B cell (primary cell): Measurements from ENCODE around the gene UGDH. TPM values are rescaled to one million over a fixed set of nuclear protein-coding genes. Genes with fewer than 3 reads are reported as not detected.
"Not testable (repeated sequence)": the region's sequence is repeated elsewhere in the genome, so short reads cannot be mapped to it uniquely, and the experiment has no call there.

Experiments used
- ATAC-seq: fragments of 200-7000 bp; cut with Tn5 transposase; one replicate; pipeline ENCODE4 v1.10.0; 2021; ENCODE audit warnings: low read depth, mild to moderate bottlenecking, moderate number of reproducible peaks, moderate library complexity
- CTCF ChIA-PET: fragments of 350-600 bp; sonication (Branson Sonifier 250); formaldehyde crosslinking; loops from one replicate; lab custom pipeline; 2021; ENCODE audit warnings: antibody characterized with exemption, inconsistent platforms; lab: Charles Lee
- POLR2A ChIA-PET: fragments of 350-600 bp; sonication (Branson Sonifier 250); formaldehyde crosslinking; loops from one replicate; lab custom pipeline; 2021; ENCODE audit warnings: antibody characterized with exemption; lab: Charles Lee
- DNase-seq: peaks from one replicate; pipeline ENCODE4 v3.0.0; 2013
- H2AFZ ChIP-seq: 2 replicates; pipeline ENCODE4 v1.6.1; 2012; ENCODE audit warnings: mild to moderate bottlenecking, low read depth, low read length; ENCODE audit not compliant: insufficient read depth, poor library complexity, severe bottlenecking
- H3K27ac ChIP-seq, 2 donors: 1 replicate in 1 of 2; 2 replicates in 1 of 2; pipeline ENCODE4 v1.5.1; 2012 to 2013; ENCODE audit warnings: low read length in 2 of 2, mild to moderate bottlenecking in 2 of 2, moderate library complexity in 1 of 2
- H3K27me3 ChIP-seq, 4 experiments: fragments of 200-600 bp in 1 of 4; sonication (generic) in 1 of 4; replicated peaks in 1 of 4; 1 replicate in 2 of 4; 2 replicates in 2 of 4; pipeline versions ENCODE4 v1.6.1 to v1.7.0; 2013 to 2016; ENCODE audit warnings: low read length in 3 of 4, mild to moderate bottlenecking in 2 of 4, mixed read lengths in 1 of 4, moderate library complexity in 1 of 4; ENCODE audit not compliant: insufficient read depth in 4 of 4, control insufficient read depth in 3 of 4; ENCODE audit errors: control extremely low read depth in 1 of 4
- H3K36me3 ChIP-seq, 2 experiments: replicated peaks in 1 of 2; 1 replicate in 1 of 2; 2 replicates in 1 of 2; pipeline versions ENCODE4 v1.6.1 to v1.7.1; 2013; ENCODE audit warnings: low read length in 1 of 2; ENCODE audit not compliant: insufficient read depth in 2 of 2, control insufficient read depth in 1 of 2; ENCODE audit errors: control extremely low read depth in 1 of 2, extremely low read depth in 1 of 2
- H3K4me1 ChIP-seq, 2 donors: fragments of 200-600 bp in 1 of 2; sonication (generic) in 1 of 2; 1 replicate in 1 of 2; 2 replicates in 1 of 2; pipeline versions ENCODE4 v1.5.1 to v1.6.1; 2013 to 2017; ENCODE audit warnings: low read length in 2 of 2; ENCODE audit not compliant: control insufficient read depth in 2 of 2, insufficient read depth in 2 of 2
- H3K4me2 ChIP-seq: replicated peaks from 2 replicates; pipeline ENCODE3; 2012; ENCODE audit warnings: mild to moderate bottlenecking, low read depth, low read length; ENCODE audit not compliant: poor library complexity, severe bottlenecking
- H3K4me3 ChIP-seq, 5 experiments: fragments of 200-600 bp in 1 of 5; sonication (generic) in 1 of 5; 1 replicate in 3 of 5; 2 replicates in 2 of 5; pipeline versions ENCODE4 v1.5.1 to v1.7.0; 2011 to 2016; ENCODE audit warnings: low read length in 4 of 5, mild to moderate bottlenecking in 4 of 5, low read depth in 2 of 5, control low read depth in 1 of 5, moderate library complexity in 1 of 5; ENCODE audit not compliant: insufficient read depth in 1 of 5; ENCODE audit errors: control extremely low read depth in 1 of 5, extremely low read depth in 1 of 5
- H3K79me2 ChIP-seq: fragments of 200-600 bp; sonication (generic); one replicate; pipeline ENCODE4 v1.6.0; 2016; ENCODE audit warnings: low read length; ENCODE audit not compliant: control insufficient read depth, insufficient read depth
- H3K9ac ChIP-seq: fragments of 200-600 bp; sonication (generic); 2 replicates; pipeline ENCODE4 v1.6.1; 2017; ENCODE audit warnings: mild to moderate bottlenecking, low read length, moderate library complexity
- H3K9me3 ChIP-seq, 3 donors: one replicate each; pipeline versions ENCODE4 v1.6.1 to v1.7.1; 2013; ENCODE audit warnings: low read length in 2 of 3; ENCODE audit not compliant: control insufficient read depth in 2 of 3, insufficient read depth in 1 of 3; ENCODE audit errors: control extremely low read depth in 1 of 3
- H4K20me1 ChIP-seq: 2 replicates; pipeline ENCODE4 v1.6.0; 2012; ENCODE audit warnings: mild to moderate bottlenecking, low read length; ENCODE audit not compliant: insufficient read depth, control insufficient read depth, poor library complexity, severe bottlenecking
- H3K27ac Mint-ChIP-seq: one replicate; pipeline ENCODE4 v1.8.0; 2021; ENCODE audit warnings: mixed read lengths
- H3K27me3 Mint-ChIP-seq: one replicate; pipeline ENCODE4 v1.8.0; 2021; ENCODE audit warnings: mixed read lengths
- H3K4me1 Mint-ChIP-seq: one replicate; pipeline ENCODE4 v1.8.0; 2021; ENCODE audit warnings: mixed read lengths
- H3K4me3 Mint-ChIP-seq: one replicate; pipeline ENCODE4 v1.8.0; 2021; ENCODE audit warnings: mixed read lengths
- H3K9me3 Mint-ChIP-seq: one replicate; pipeline ENCODE4 v1.8.0; 2022; ENCODE audit warnings: mixed read lengths; ENCODE audit not compliant: insufficient read depth
- CTCF ChIP-seq: fragments of 200-600 bp; IDR thresholded peaks from one replicate; pipeline ENCODE4 v1.8.0; 2022; ENCODE audit warnings: antibody characterized with exemption, mild to moderate bottlenecking
- EZH2 ChIP-seq: IDR thresholded peaks from 2 replicates; pipeline ENCODE4 v1.6.1; 2012; ENCODE audit warnings: borderline replicate concordance, low read depth, mild to moderate bottlenecking, moderate library complexity, low read length; ENCODE audit not compliant: insufficient read depth, poor library complexity, severe bottlenecking
- WGBS: methylation state at CpG from one replicate; pipeline ENCODE4 v1.1.5; 2013; ENCODE audit warnings: missing lambda C conversion rate; ENCODE audit not compliant: insufficient coverage; 5-methylcytosine and 5-hydroxymethylcytosine counted together
- intact Hi-C: fragments of 100-400 bp; cut with micrococcal nuclease; formaldehyde crosslinking; loops from one replicate; pipeline ENCODE4 v1.10.0; 2022
- polyA plus RNA-seq: library from polyadenylated mRNA; depleted of rRNA; stranded (reverse); fragments of >200 nt; gene quantifications from 2 replicates; pipeline ENCODE4 v1.2.3, GENCODE V29; 2012
- total RNA-seq, 2 donors: library from RNA; stranded (reverse); fragments of 120-200 nt in 1 of 2; gene quantifications; 1 replicate in 1 of 2; 2 replicates in 1 of 2; pipeline versions ENCODE4 v1.2.3 to v1.2.4, GENCODE V29; 2013 to 2022

UGDH gene
- total and polyA plus RNA-seq, 2 donors (not counting 1 experiment from before 2014, with no cell fraction given), result 3.5 to 25.4 TPM

GRCh38 chr4:39504538-39504937 lies 22.7 kb downstream of the UGDH start:
- Histone ChIP-seq H3K9ac (no peak overlapping the region), H3K36me3 (peaks cover 14 to 58% of the 10 kb centered on the region in 2 experiments), H3K27me3 (no peaks in the 10 kb centered on the region), H3K4me1 (no peaks in the 10 kb centered on the region), H4K20me1 (no peaks in the 10 kb centered on the region), H3K27ac (no peak overlapping the region), H3K9me3 (no peaks in the 10 kb centered on the region), H2AFZ (no peak overlapping the region), H3K79me2 (no peaks in the 10 kb centered on the region), H3K4me3 (no peak overlapping the region), H3K4me2 (no peak overlapping the region)
- intact Hi-C loops, result no loop called here
- ATAC-seq, result no peak
- Mint-ChIP-seq H3K27me3 (no peaks in the 10 kb centered on the region), H3K4me3 (no peak overlapping the region), H3K27ac (no peak overlapping the region), H3K4me1 (no peaks in the 10 kb centered on the region), H3K9me3 (no peaks in the 10 kb centered on the region)
- no peak for DNase-seq
- no CpG with 5 or more reads among the region's 2 CpGs for WGBS
- POLR2A ChIA-PET, result no interaction called here
- TF ChIP-seq EZH2, result no peak
- TF ChIP-seq CTCF, result no peak
- CTCF ChIA-PET, result no interaction called here

GRCh38 chr4:39502664-39503035 lies 24.6 kb downstream of the UGDH start:
- H3K4me1 Mint-ChIP-seq, H3K4me3 ChIP-seq, H3K9ac ChIP-seq, H2AFZ ChIP-seq, H3K27me3 ChIP-seq, H3K27ac ChIP-seq, intact Hi-C loops, H4K20me1 ChIP-seq, H3K27me3 Mint-ChIP-seq, H3K4me3 Mint-ChIP-seq, H3K4me2 ChIP-seq, DNase-seq, CTCF ChIA-PET, H3K4me1 ChIP-seq, H3K79me2 ChIP-seq, H3K9me3 ChIP-seq, H3K9me3 Mint-ChIP-seq, ATAC-seq, H3K27ac Mint-ChIP-seq: not testable (repeated sequence)
- WGBS, result 100% methylated on average over 2 of the region's 4 CpGs
- POLR2A ChIA-PET, result interaction anchor here (0.6 kb wide), 1 partner anchor 99 kb away, joined by 5 read pairs; no protein-coding TSS in a partner anchor
- peaks cover 14 to 52% of the 10 kb centered on the region in 2 experiments for H3K36me3 ChIP-seq
